HG02885 (cell line): Measurements from ENCODE around the gene OSBPL8.

Experiments used
- ATAC-seq: cut with Tn5 transposase; IDR thresholded peaks from one replicate; pipeline ENCODE4 v1.9.1; 2021; ENCODE audit warnings: mild to moderate bottlenecking; ENCODE audit not compliant: unreplicated experiment, poor library complexity

The OSBPL8 gene

GRCh38 chr12:76556368-76556767 is 3.2 kb downstream of the OSBPL8 start:
- no peak for ATAC-seq

GRCh38 chr12:76555797-76556196 is 3.8 kb downstream of the OSBPL8 start:
- no peak for ATAC-seq

GRCh38 chr12:76555231-76555767 is 4.3 kb downstream of the OSBPL8 start:
- ATAC-seq, result no peak

- ATAC-seq, result no peak
These were observed 5.0 kb downstream of the OSBPL8 start for GRCh38 chr12:76554405-76555230.

GRCh38 chr12:76552343-76552938 is 7.1 kb downstream of the OSBPL8 start:
- ATAC-seq, result no peak

- ATAC-seq, result peak; percentile 67
These were observed 8.1 kb downstream of the OSBPL8 start for GRCh38 chr12:76551482-76551888.

- no peak for ATAC-seq
These were observed 10.4 kb downstream of the OSBPL8 start for GRCh38 chr12:76549131-76549530.

GRCh38 chr12:76548222-76548837 is 11.2 kb downstream of the OSBPL8 start:
- no peak for ATAC-seq

GRCh38 chr12:76547526-76547925 is 12.0 kb downstream of the OSBPL8 start:
- no peak for ATAC-seq

- no peak for ATAC-seq
These were observed 12.7 kb downstream of the OSBPL8 start for GRCh38 chr12:76546889-76547288.

- ATAC-seq, result no peak
These were observed 14.1 kb downstream of the OSBPL8 start for GRCh38 chr12:76545486-76545885.

- ATAC-seq, result no peak
These were observed 14.8 kb downstream of the OSBPL8 start for GRCh38 chr12:76544601-76545261.

- no peak for ATAC-seq
These were observed 15.7 kb downstream of the OSBPL8 start for GRCh38 chr12:76543813-76544347.

- no peak for ATAC-seq
These were observed 16.7 kb downstream of the OSBPL8 start for GRCh38 chr12:76542908-76543307.

- ATAC-seq, result no peak
These were observed 19.8 kb downstream of the OSBPL8 start for GRCh38 chr12:76539727-76540126.

GRCh38 chr12:76537923-76538322 is 21.6 kb downstream of the OSBPL8 start:
- ATAC-seq, result no peak

GRCh38 chr12:76536546-76536945 is 23.0 kb downstream of the OSBPL8 start:
- no peak for ATAC-seq

- no peak for ATAC-seq
These were observed 24.4 kb downstream of the OSBPL8 start for GRCh38 chr12:76535170-76535569.

- no peak for ATAC-seq
These were observed 26.2 kb downstream of the OSBPL8 start for GRCh38 chr12:76533331-76533730.

GRCh38 chr12:76532520-76532919 is 27.1 kb downstream of the OSBPL8 start:
- ATAC-seq, result no peak
